HepG2 (cell line): Measurements from ENCODE around the gene ANKRD60. TPM values are rescaled to one million over a fixed set of nuclear protein-coding genes. Genes with fewer than 3 reads are reported as not detected.

Experiments used
- AKNA ChIP-seq: sonication (generic); formaldehyde crosslinking; IDR thresholded peaks from 2 replicates; pipeline ENCODE4 v1.4.0; 2020; ENCODE audit warnings: missing genetic modification reagents, borderline replicate concordance
- ARID2 ChIP-seq: sonication (generic); formaldehyde crosslinking; IDR thresholded peaks from 2 replicates; pipeline ENCODE4 v1.8.1; 2022; ENCODE audit warnings: mild to moderate bottlenecking, missing genetic modification reagents, borderline replicate concordance
- ATAD3A ChIP-seq: sonication (generic); formaldehyde crosslinking; IDR thresholded peaks from 2 replicates; pipeline ENCODE4 v1.4.0; 2020; ENCODE audit warnings: missing genetic modification reagents
- ATF7 ChIP-seq, 2 experiments: fragments of 450-650 bp in 1 of 2; sonication (generic) in 1 of 2; formaldehyde crosslinking in 1 of 2; IDR thresholded peaks; 2 replicates each; pipeline versions ENCODE4 v1.4.0 to v1.6.1; 2016 to 2020; ENCODE audit warnings: antibody characterized with exemption in 1 of 2, mild to moderate bottlenecking in 1 of 2, missing genetic modification reagents in 1 of 2
- BATF2 ChIP-seq: sonication (generic); formaldehyde crosslinking; IDR thresholded peaks from 2 replicates; pipeline ENCODE4 v1.8.0; 2022; ENCODE audit warnings: mild to moderate bottlenecking, missing genetic modification reagents, moderate library complexity
- CREB1 ChIP-seq, 2 experiments: fragments of 450-650 bp in 1 of 2; IDR thresholded peaks; 2 replicates each; pipeline ENCODE4 v1.6.1; 2016 to 2017; ENCODE audit warnings: control low read depth in 1 of 2, mild to moderate bottlenecking in 1 of 2, missing compliant biosample characterization in 1 of 2, missing genetic modification characterization in 1 of 2
- DRAP1 ChIP-seq: IDR thresholded peaks from 2 replicates; pipeline ENCODE4 v1.6.1; 2016; ENCODE audit warnings: missing genetic modification reagents, missing compliant biosample characterization
- FIP1L1 ChIP-seq: fragments of 200-400 bp; formaldehyde crosslinking; IDR thresholded peaks from 2 replicates; pipeline ENCODE4 v1.6.1; 2018; ENCODE audit warnings: low read depth, mild to moderate bottlenecking, low read length, moderate library complexity, borderline replicate concordance; ENCODE audit not compliant: insufficient read depth
- GLMP ChIP-seq: sonication (generic); formaldehyde crosslinking; IDR thresholded peaks from 2 replicates; pipeline ENCODE4 v1.9.0; 2021; ENCODE audit warnings: missing genetic modification reagents, mild to moderate bottlenecking, borderline replicate concordance
- KMT2A ChIP-seq: sonication (generic); formaldehyde crosslinking; IDR thresholded peaks from 2 replicates; pipeline ENCODE4 v1.4.0; 2020; ENCODE audit warnings: missing genetic modification reagents
- MNT ChIP-seq: fragments of 450-650 bp; IDR thresholded peaks from 2 replicates; pipeline ENCODE4 v1.6.1; 2016
- RCOR2 ChIP-seq: IDR thresholded peaks from 2 replicates; pipeline ENCODE4 v1.6.1; 2016; ENCODE audit warnings: missing biosample characterization, missing genetic modification reagents
- SP2 ChIP-seq: sonication (generic); formaldehyde crosslinking; IDR thresholded peaks from 2 replicates; pipeline ENCODE4 v1.5.1; 2020; ENCODE audit warnings: mild to moderate bottlenecking, missing genetic modification reagents
- ZBTB42 ChIP-seq: sonication (generic); formaldehyde crosslinking; IDR thresholded peaks from 2 replicates; pipeline ENCODE4 v1.5.0; 2020; ENCODE audit warnings: mild to moderate bottlenecking, missing genetic modification reagents
- ZFP36 ChIP-seq: fragments of 150-350 bp; IDR thresholded peaks from 2 replicates; pipeline ENCODE4 v1.6.1; 2018; ENCODE audit warnings: borderline replicate concordance, low read length, low read depth; ENCODE audit not compliant: partially characterized antibody
- ZMAT5 ChIP-seq: sonication (generic); formaldehyde crosslinking; IDR thresholded peaks from 2 replicates; pipeline ENCODE4 v1.5.0; 2020; ENCODE audit warnings: mild to moderate bottlenecking, low read depth, missing genetic modification reagents, borderline replicate concordance
- ZNF274 ChIP-seq: sonication (generic); formaldehyde crosslinking; IDR thresholded peaks from 2 replicates; pipeline ENCODE4 v1.5.1; 2020; ENCODE audit warnings: mild to moderate bottlenecking, missing genetic modification reagents
- ZNF432 ChIP-seq: sonication (generic); formaldehyde crosslinking; IDR thresholded peaks from 2 replicates; pipeline ENCODE4 v1.5.0; 2020; ENCODE audit warnings: missing genetic modification reagents, mild to moderate bottlenecking, borderline replicate concordance
- ZNF709 ChIP-seq: sonication (generic); formaldehyde crosslinking; IDR thresholded peaks from 2 replicates; pipeline ENCODE4 v1.5.0; 2020; ENCODE audit warnings: mild to moderate bottlenecking, missing genetic modification reagents
- polyA plus RNA-seq, 8 experiments: library from polyadenylated mRNA; depleted of rRNA in 3 of 8; stranded (reverse) in 7 of 8; unstranded in 1 of 8; fragments of >200 nt; fragmentation: Illumina TruSeq in 4 of 8; extraction: Trizol in 4 of 8; gene quantifications; 2 replicates each; pipeline versions ENCODE4 v1.2.1 to v1.2.3, GENCODE V29; 2011 to 2016; ENCODE audit warnings: low read depth in 4 of 8, missing spikeins in 1 of 8, mixed read lengths in 1 of 8; ENCODE audit not compliant: insufficient read depth in 1 of 8
- total RNA-seq, 5 experiments: library from RNA; depleted of rRNA; stranded (reverse); fragments of >200 nt; fragmentation: Illumina TruSeq; extraction: Trizol; gene quantifications; 2 replicates each; pipeline ENCODE4 v1.2.3, GENCODE V29; 2016; ENCODE audit warnings: low read depth in 1 of 5

ANKRD60 gene
- total and polyA plus RNA-seq, 2 of the 13 experiments (the other 11 are each of a cell fraction or from before 2014, with no cell fraction given): not detected

- TF ChIP-seq MNT: no peak
- TF ChIP-seq AKNA (CRISPR knock-in tag): no peak
- no peak for TF ChIP-seq SP2 (CRISPR knock-in tag)
- TF ChIP-seq ZMAT5 (CRISPR knock-in tag): peak; percentile 61; the same call in 1 of the 2 replicates
- no peak for TF ChIP-seq ATF7 (IDR thresholded peaks at IDR 0.05)
- no peak for TF ChIP-seq ATF7 (CRISPR knock-in tag; IDR thresholded peaks at IDR 0.05)
- no peak for TF ChIP-seq ZNF274
- TF ChIP-seq ZFP36: peak; percentile 74
- TF ChIP-seq ZBTB42 (CRISPR knock-in tag): no peak
- no peak; the same call in 1 of the 2 replicates for TF ChIP-seq ATAD3A (CRISPR knock-in tag)
- TF ChIP-seq BATF2 (CRISPR knock-in tag): no peak
- no peak for TF ChIP-seq RCOR2
- TF ChIP-seq DRAP1 (CRISPR knock-in tag): peak; percentile 43; the same call in 1 of the 2 replicates
- peak; percentile 67; the same call in 1 of the 2 replicates for TF ChIP-seq FIP1L1
- TF ChIP-seq ARID2: no peak
- TF ChIP-seq ZNF432 (CRISPR knock-in tag): no peak
- TF ChIP-seq GLMP (CRISPR knock-in tag): no peak
- peak; percentile 69 for TF ChIP-seq KMT2A (CRISPR knock-in tag)
- TF ChIP-seq CREB1 (IDR thresholded peaks at IDR 0.05): no peak
- TF ChIP-seq CREB1 (CRISPR knock-in tag; IDR thresholded peaks at IDR 0.05): no peak
- TF ChIP-seq ZNF709 (CRISPR knock-in tag): 0 out of 2 replicates have a peak, but pooled peaks have one; percentile 22
Measured at GRCh38 chr20:58209652-58210397, 18.6 kb downstream of the ANKRD60 start (continued).
